H9 (cell line): Measurements from ENCODE around the gene STKLD1. TPM values are rescaled to one million over a fixed set of nuclear protein-coding genes. Genes with fewer than 3 reads are reported as not detected.

Experiments
- DNase-seq: peaks from one replicate; pipeline ENCODE4 v3.0.0-alpha.2; 2017
- H2AFZ ChIP-seq: one replicate; pipeline ENCODE4 v1.6.1; 2013; ENCODE audit warnings: mild to moderate bottlenecking, low read length, control low read depth, moderate library complexity
- H2AK5ac ChIP-seq: 2 replicates; pipeline ENCODE4 v1.6.1; 2013; ENCODE audit warnings: low read length, control low read depth, mixed read lengths; ENCODE audit not compliant: insufficient read length
- H2BK120ac ChIP-seq: one replicate; pipeline ENCODE4 v1.6.1; 2013; ENCODE audit warnings: low read depth, mild to moderate bottlenecking, low read length, control low read depth, inconsistent platforms; ENCODE audit not compliant: poor library complexity, severe bottlenecking
- H2BK12ac ChIP-seq: 2 replicates; pipeline ENCODE4 v1.6.1; 2013; ENCODE audit warnings: low read length, control low read depth, mixed read lengths, low read depth; ENCODE audit not compliant: insufficient read length
- H2BK15ac ChIP-seq: 2 replicates; pipeline ENCODE4 v1.6.1; 2013; ENCODE audit warnings: low read depth, low read length, control low read depth
- H2BK20ac ChIP-seq: one replicate; pipeline ENCODE4 v1.6.1; 2013; ENCODE audit warnings: low read depth, mild to moderate bottlenecking, low read length, control low read depth, inconsistent platforms; ENCODE audit not compliant: poor library complexity, severe bottlenecking
- H2BK5ac ChIP-seq: 2 replicates; pipeline ENCODE4 v1.6.1; 2013; ENCODE audit warnings: low read length, control low read depth, mixed read lengths; ENCODE audit not compliant: insufficient read length
- H3K14ac ChIP-seq: 2 replicates; pipeline ENCODE4 v1.6.1; 2013; ENCODE audit warnings: low read length, control low read depth; ENCODE audit not compliant: insufficient read depth
- H3K18ac ChIP-seq: 2 replicates; pipeline ENCODE4 v1.6.1; 2013; ENCODE audit warnings: low read depth, mild to moderate bottlenecking, mixed read lengths, low read length, control low read depth; ENCODE audit not compliant: insufficient read length
- H3K23ac ChIP-seq: 2 replicates; pipeline ENCODE4 v1.6.1; 2013; ENCODE audit warnings: low read length, control low read depth, mixed read lengths, low read depth; ENCODE audit not compliant: insufficient read length
- H3K23me2 ChIP-seq: 2 replicates; pipeline ENCODE4 v1.6.1; 2013; ENCODE audit warnings: low read depth, mild to moderate bottlenecking, mixed read lengths, low read length, control low read depth; ENCODE audit not compliant: insufficient read length, poor library complexity, severe bottlenecking
- H3K27ac ChIP-seq: 2 replicates; pipeline ENCODE4 v1.5.1; 2013; ENCODE audit warnings: low read length, control low read depth, mixed read lengths, low read depth; ENCODE audit not compliant: insufficient read length
- H3K27me3 ChIP-seq: 2 replicates; pipeline ENCODE4 v1.6.1; 2013; ENCODE audit warnings: low read length, control low read depth, inconsistent platforms; ENCODE audit not compliant: insufficient read depth
- H3K4ac ChIP-seq: 2 replicates; pipeline ENCODE4 v1.6.1; 2013; ENCODE audit warnings: low read depth, mild to moderate bottlenecking, control low read depth, inconsistent platforms, low read length, moderate library complexity
- H3K4me1 ChIP-seq: 2 replicates; pipeline ENCODE4 v1.6.1; 2013; ENCODE audit warnings: low read length, control low read depth, inconsistent platforms; ENCODE audit not compliant: insufficient read depth
- H3K4me2 ChIP-seq: 2 replicates; pipeline ENCODE4 v1.6.1; 2013; ENCODE audit warnings: low read length, control low read depth, mixed read lengths; ENCODE audit not compliant: insufficient read length, insufficient read depth
- H3K56ac ChIP-seq: 2 replicates; pipeline ENCODE4 v1.6.1; 2013; ENCODE audit warnings: low read depth, mild to moderate bottlenecking, mixed read lengths, low read length, control low read depth; ENCODE audit not compliant: insufficient read length
- H3K79me1 ChIP-seq: 2 replicates; pipeline ENCODE4 v1.6.1; 2013; ENCODE audit warnings: low read depth, mild to moderate bottlenecking, moderate library complexity, low read length, control low read depth, inconsistent platforms; ENCODE audit not compliant: insufficient read depth, poor library complexity, severe bottlenecking
- H3K79me2 ChIP-seq: 2 replicates; pipeline ENCODE4 v1.6.1; 2013; ENCODE audit warnings: low read length, control low read depth, inconsistent platforms; ENCODE audit not compliant: insufficient read depth
- H3K9ac ChIP-seq: 2 replicates; pipeline ENCODE4 v1.6.1; 2013; ENCODE audit warnings: low read length, control low read depth, mixed read lengths; ENCODE audit not compliant: insufficient read length; ENCODE audit errors: extremely low read depth
- H3K9me3 ChIP-seq: one replicate; pipeline ENCODE4 v1.6.1; 2013; ENCODE audit warnings: low read depth, low read length, inconsistent platforms; ENCODE audit not compliant: control insufficient read depth
- H3T11ph ChIP-seq: one replicate; pipeline ENCODE4 v1.6.1; 2013; ENCODE audit warnings: mild to moderate bottlenecking, low read length, control low read depth, inconsistent platforms
- H4K20me1 ChIP-seq: one replicate; pipeline ENCODE4 v1.6.1; 2013; ENCODE audit not compliant: control insufficient read depth, insufficient read length, insufficient read depth
- H4K5ac ChIP-seq: 2 replicates; pipeline ENCODE4 v1.6.1; 2013; ENCODE audit warnings: low read depth, mild to moderate bottlenecking, mixed read lengths, low read length, control low read depth; ENCODE audit not compliant: insufficient read length
- H4K8ac ChIP-seq: replicated peaks from 2 replicates; pipeline ENCODE4 v1.6.1; 2013; ENCODE audit warnings: low read length, control low read depth, mixed read lengths, low read depth; ENCODE audit not compliant: insufficient read length
- H4K91ac ChIP-seq: 2 replicates; pipeline ENCODE4 v1.6.1; 2013; ENCODE audit warnings: low read depth, mild to moderate bottlenecking, moderate library complexity, mixed read lengths, low read length, control low read depth; ENCODE audit not compliant: insufficient read length
- H3K27ac Mint-ChIP-seq, 3 experiments: 2 replicates in 2 of 3; 3 replicates in 1 of 3; pipeline ENCODE4 v1.8.0; 2020 to 2021; ENCODE audit warnings: mixed read lengths in 3 of 3, mild to moderate bottlenecking in 1 of 3, moderate library complexity in 1 of 3
- H3K27me3 Mint-ChIP-seq: 2 replicates; pipeline ENCODE4 v1.8.0; 2021; ENCODE audit warnings: low read depth, mild to moderate bottlenecking, moderate library complexity, mixed read lengths
- H3K36me3 Mint-ChIP-seq, 3 experiments: 2 replicates in 2 of 3; 3 replicates in 1 of 3; pipeline ENCODE4 v1.8.0; 2020 to 2021; ENCODE audit warnings: low read depth in 3 of 3, mixed read lengths in 3 of 3; ENCODE audit not compliant: insufficient read depth in 1 of 3
- H3K4me1 Mint-ChIP-seq, 2 experiments: 2 replicates each; pipeline ENCODE4 v1.8.0; 2020; ENCODE audit warnings: mixed read lengths in 2 of 2
- H3K4me3 Mint-ChIP-seq, 2 experiments: 2 replicates in 1 of 2; 3 replicates in 1 of 2; pipeline ENCODE4 v1.8.0; 2020 to 2021; ENCODE audit warnings: mild to moderate bottlenecking in 2 of 2, mixed read lengths in 2 of 2, moderate library complexity in 1 of 2
- H3K9me3 Mint-ChIP-seq, 2 experiments: 2 replicates in 1 of 2; 3 replicates in 1 of 2; pipeline ENCODE4 v1.8.0; 2020; ENCODE audit warnings: mild to moderate bottlenecking in 2 of 2, mixed read lengths in 2 of 2, moderate library complexity in 1 of 2
- WGBS: extraction: QIAGEN DNeasy Blood & Tissue Kit; methylation state at CpG from one replicate; pipeline ENCODE4 v1.1.7; 2013; ENCODE audit warnings: missing lambda C conversion rate, low lambda C conversion rate, mixed read lengths; ENCODE audit not compliant: insufficient read length; ENCODE audit errors: extremely low coverage; 5-methylcytosine and 5-hydroxymethylcytosine counted together
- total RNA-seq: library from RNA; stranded (reverse); gene quantifications from 2 replicates; pipeline ENCODE4 v1.2.1, GENCODE V29; 2021
- TF ChIP-seq, protein P1 (sequence below): fragments of 200-600 bp; sonication (generic); conservative IDR thresholded peaks from 3 replicates; pipeline ENCODE4 v1.8.0; 2021; ENCODE audit warnings: antibody characterized with exemption, mild to moderate bottlenecking

Gene STKLD1
- total RNA-seq, 1 experiment from 2014 or later, result 0.57 TPM

GRCh38 chr9:133380734-133381133 is 4.6 kb downstream of the STKLD1 start:
- Histone ChIP-seq H4K20me1 (peaks cover 3% of the 10 kb centered on the region), H2BK20ac (no peak overlapping the region), H2BK12ac (no peak overlapping the region), H3K4me2 (no peak overlapping the region), H3K23me2 (no peaks in the 10 kb centered on the region), H3K4ac (no peak overlapping the region), H2AK5ac (no peak overlapping the region), H3K9ac (no peak overlapping the region), H4K8ac (no peak overlapping the region), H3K79me2 (no peaks in the 10 kb centered on the region), H3K18ac (no peak overlapping the region), H4K5ac (no peak overlapping the region), H3K9me3 (no peaks in the 10 kb centered on the region), H3K79me1 (no peaks in the 10 kb centered on the region), H3K4me1 (no peaks in the 10 kb centered on the region), H3K27me3 (no peaks in the 10 kb centered on the region), H2AFZ (no peak overlapping the region), H2BK120ac (no peak overlapping the region), H2BK5ac (no peak overlapping the region), H3K56ac (no peak overlapping the region), H3K14ac (no peak overlapping the region), H4K91ac (no peak overlapping the region), H2BK15ac (no peak overlapping the region), H3K23ac (no peak overlapping the region), H3K27ac (no peak overlapping the region), H3T11ph (no peak overlapping the region)
- H3K4me3 Mint-ChIP-seq, result no peak overlapping the region
- no CpG with 5 or more reads among the region's 4 CpGs for WGBS
- no peak overlapping the region for H3K27ac Mint-ChIP-seq
- H3K36me3 Mint-ChIP-seq, result peaks cover 0 to 2% (median 0%) of the 10 kb centered on the region in 3 experiments; a peak in 1 of 7 replicates
- peaks cover 30% of the 10 kb centered on the region for H3K27me3 Mint-ChIP-seq
- TF ChIP-seq, protein P1, sequence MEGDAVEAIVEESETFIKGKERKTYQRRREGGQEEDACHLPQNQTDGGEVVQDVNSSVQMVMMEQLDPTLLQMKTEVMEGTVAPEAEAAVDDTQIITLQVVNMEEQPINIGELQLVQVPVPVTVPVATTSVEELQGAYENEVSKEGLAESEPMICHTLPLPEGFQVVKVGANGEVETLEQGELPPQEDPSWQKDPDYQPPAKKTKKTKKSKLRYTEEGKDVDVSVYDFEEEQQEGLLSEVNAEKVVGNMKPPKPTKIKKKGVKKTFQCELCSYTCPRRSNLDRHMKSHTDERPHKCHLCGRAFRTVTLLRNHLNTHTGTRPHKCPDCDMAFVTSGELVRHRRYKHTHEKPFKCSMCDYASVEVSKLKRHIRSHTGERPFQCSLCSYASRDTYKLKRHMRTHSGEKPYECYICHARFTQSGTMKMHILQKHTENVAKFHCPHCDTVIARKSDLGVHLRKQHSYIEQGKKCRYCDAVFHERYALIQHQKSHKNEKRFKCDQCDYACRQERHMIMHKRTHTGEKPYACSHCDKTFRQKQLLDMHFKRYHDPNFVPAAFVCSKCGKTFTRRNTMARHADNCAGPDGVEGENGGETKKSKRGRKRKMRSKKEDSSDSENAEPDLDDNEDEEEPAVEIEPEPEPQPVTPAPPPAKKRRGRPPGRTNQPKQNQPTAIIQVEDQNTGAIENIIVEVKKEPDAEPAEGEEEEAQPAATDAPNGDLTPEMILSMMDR, result no peak
- no peaks in the 10 kb centered on the region; a peak in 1 of 4 replicates for H3K4me1 Mint-ChIP-seq
- DNase-seq, result no peak
- peaks cover 3 to 4% of the 10 kb centered on the region in 2 experiments; a peak in 3 of 5 replicates for H3K9me3 Mint-ChIP-seq
